HTR-8/SVneo (cell line): ENCODE data around the gene DUSP22.
"Not testable (repeated sequence)": the region's sequence is repeated elsewhere in the genome, so short reads cannot be mapped to it uniquely, and the experiment has no call there.

Experiments used
- DNase-seq: peaks from one replicate; pipeline ENCODE4 v3.0.0; 2011; ENCODE audit warnings: low spot score, mixed read lengths; ENCODE audit not compliant: insufficient read length
- FAIRE-seq: peaks from 2 replicates; lab custom pipeline; 2011; peaks lifted over from hg19 to GRCh38; lab: Jason Lieb, UNC

The DUSP22 gene

GRCh38 chr6:373031-373430, 80.7 kb downstream of the DUSP22 start:
- DNase-seq (no peak), FAIRE-seq (no peak)

- no peak for DNase-seq
These were observed 81.8 kb downstream of the DUSP22 start for GRCh38 chr6:373773-374724.

GRCh38 chr6:374956-375355, 82.7 kb downstream of the DUSP22 start:
- DNase-seq (no peak), FAIRE-seq (no peak)

More at GRCh38 chr6:373773-374724, 81.8 kb downstream of the DUSP22 start:
- FAIRE-seq = no peak

DNA sequence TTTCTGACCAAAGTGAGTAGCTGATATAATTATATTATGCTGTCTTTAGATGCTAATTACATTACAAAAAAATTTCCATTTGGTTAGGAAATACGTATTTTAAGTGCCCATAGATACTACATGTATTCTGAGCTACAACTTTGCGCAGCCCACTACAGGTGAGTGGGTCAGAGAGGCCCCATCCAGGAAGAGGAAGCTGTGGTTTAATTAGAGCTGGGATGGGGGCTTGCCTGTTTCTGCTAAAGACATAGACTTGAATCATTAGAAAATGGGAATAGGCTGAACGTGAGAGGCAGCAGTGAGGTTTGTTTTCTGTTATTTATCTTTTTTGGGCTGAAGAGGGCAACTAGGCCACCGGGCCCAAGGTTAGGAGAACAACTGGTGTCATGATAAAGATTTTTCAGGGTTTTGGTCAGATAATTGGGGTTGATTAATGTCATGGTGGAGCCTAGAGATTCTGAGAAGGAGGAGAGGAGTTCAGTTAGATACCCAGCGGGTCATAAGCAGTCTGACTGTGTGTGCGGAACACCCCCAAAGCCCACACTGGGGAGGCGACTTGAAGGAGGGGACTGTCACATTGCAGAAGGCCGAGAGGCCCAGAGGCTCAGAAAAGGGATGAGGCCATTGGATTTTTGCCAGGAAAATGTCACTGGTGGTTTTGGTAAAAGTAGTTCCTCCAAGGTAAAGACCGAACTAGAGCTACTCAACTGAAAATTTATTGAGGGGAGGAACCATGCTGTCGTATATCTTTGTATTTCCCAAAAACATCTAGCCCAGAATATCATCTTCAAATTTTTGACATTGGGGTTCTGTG, 84.7 kb downstream of the DUSP22 start:
- DNase-seq (no peak), FAIRE-seq (no peak)

GRCh38 chr6:377641-378020, 85.3 kb downstream of the DUSP22 start:
- not testable (repeated sequence) for FAIRE-seq, DNase-seq

- FAIRE-seq (no peak), DNase-seq (no peak)
These were observed 86.0 kb downstream of the DUSP22 start for GRCh38 chr6:378090-378957.

DNA sequence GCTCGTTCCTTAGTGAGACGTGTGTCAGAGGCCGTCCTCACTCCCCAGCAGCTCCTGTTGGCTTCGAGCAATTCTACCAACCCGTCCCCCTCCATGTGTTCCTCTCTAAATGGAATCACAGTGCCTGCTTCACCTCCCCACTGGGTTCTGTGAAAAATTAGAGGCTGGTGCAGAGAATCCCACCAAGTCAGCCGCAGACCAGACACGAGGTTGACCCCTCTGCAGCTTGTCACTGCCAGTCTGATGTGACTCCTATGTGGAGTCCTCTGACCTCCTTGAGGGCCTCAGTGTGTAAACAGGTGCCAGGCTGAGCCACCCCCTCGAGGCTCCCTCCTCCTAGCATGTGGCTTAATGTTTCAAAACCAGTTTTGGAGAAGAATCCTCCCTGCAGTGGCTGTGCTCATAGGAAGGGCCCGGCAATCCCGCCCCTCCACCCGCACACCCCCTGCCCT, 86.7 kb downstream of the DUSP22 start:
- no peak for DNase-seq
- no peak for FAIRE-seq

GRCh38 chr6:379410-380181, 87.3 kb downstream of the DUSP22 start:
- FAIRE-seq (no peak), DNase-seq (no peak)

- DNase-seq = no peak
These were observed 88.2 kb downstream of the DUSP22 start for GRCh38 chr6:380234-381218.

GRCh38 chr6:381742-382461, 89.6 kb downstream of the DUSP22 start:
- no peak for FAIRE-seq
- no peak for DNase-seq

More at GRCh38 chr6:380234-381218, 88.2 kb downstream of the DUSP22 start:
- FAIRE-seq = no peak

DNA sequence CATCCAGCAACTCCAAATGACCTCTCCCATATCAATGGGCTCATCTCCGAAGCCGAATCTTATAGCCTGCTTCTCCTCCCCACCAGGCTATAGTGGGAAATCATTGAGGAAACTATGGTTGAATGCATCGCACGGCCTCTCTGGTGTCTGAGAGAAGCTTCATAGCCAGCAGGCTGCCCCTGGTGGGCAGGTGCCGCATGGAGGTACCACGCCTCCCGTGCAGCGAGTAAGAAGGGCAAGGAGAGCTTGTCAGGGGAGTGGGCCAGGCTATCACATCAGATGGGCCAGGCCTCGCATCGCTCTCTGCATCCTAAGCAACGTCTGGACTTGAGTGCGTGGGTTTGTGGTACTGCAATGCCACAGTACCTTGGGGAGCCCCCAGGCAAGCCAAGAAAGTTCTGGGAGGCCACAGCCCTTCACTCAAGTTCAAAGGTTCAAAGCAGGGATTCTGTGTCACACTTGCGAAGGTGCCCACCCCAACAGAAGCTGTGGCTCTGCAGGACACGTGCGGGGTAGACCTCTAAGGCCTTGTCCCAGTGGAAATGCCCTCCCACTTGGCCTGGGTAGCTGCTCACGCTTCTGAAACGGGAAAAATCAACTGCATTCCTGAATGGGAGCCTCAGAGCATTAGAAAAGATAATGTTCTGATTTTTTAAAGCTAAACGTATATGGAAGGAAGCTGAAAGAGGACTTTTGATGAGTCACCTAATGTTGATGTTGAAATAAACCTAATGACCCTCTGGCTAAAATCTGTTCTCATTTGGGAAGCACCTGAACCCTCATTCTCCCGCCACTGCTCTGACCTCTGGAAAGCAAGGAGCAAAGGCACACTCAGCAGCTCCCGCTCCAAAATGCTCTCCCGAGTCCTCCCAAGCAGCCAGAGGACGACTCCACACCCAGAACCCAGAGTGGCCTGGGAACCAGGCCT, 90.9 kb downstream of the DUSP22 start:
- no peak for DNase-seq

DNA sequence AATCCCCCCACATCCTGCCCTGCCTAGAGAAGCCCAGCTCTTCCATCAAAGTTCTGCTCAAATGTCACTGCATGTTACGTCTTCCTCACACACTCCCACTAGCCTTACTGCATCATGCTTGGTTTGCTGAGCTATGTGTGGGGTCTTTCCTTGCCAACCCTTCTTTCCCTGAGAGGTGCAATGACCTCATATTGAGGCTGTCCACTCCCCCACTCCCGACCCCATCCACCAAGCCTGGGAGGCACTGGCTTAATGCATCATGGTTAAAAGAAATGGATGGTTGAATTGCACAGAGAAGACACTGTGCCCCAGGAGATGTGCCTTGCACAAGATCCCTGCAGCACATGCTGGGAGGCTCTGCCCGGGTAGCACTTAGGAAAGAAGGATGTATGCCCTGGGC, 91.6 kb downstream of the DUSP22 start:
- FAIRE-seq = no peak

More for the DNA sequence above, 90.9 kb downstream of the DUSP22 start:
- no peak for FAIRE-seq

DNA sequence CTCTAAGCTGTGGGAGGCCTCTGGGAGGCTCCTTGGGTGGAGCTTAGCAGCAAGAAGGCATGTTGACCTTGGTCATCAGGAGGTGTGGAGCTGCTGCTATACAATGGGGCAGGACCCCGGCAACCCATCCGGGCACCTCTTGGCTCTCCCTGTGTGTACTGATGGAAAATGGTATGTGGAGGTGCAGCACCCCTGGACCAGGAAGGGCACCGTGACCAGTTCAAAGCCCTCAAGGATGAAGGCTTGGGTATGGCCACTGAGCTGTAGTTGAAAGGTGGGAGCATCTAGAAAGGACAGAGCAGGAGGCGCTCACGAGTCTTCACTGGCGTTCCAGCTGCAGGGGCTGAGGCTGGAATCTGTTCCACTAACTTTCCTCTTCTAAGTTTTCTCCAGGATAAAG, 92.6 kb downstream of the DUSP22 start:
- FAIRE-seq (no peak), DNase-seq (no peak)

More for the DNA sequence above, 91.6 kb downstream of the DUSP22 start:
- no peak for DNase-seq

- DNase-seq (no peak), FAIRE-seq (no peak)
These were observed 93.3 kb downstream of the DUSP22 start for GRCh38 chr6:385614-386013.

GRCh38 chr6:386688-387266, 94.5 kb downstream of the DUSP22 start:
- DNase-seq (no peak), FAIRE-seq (no peak)

DNA sequence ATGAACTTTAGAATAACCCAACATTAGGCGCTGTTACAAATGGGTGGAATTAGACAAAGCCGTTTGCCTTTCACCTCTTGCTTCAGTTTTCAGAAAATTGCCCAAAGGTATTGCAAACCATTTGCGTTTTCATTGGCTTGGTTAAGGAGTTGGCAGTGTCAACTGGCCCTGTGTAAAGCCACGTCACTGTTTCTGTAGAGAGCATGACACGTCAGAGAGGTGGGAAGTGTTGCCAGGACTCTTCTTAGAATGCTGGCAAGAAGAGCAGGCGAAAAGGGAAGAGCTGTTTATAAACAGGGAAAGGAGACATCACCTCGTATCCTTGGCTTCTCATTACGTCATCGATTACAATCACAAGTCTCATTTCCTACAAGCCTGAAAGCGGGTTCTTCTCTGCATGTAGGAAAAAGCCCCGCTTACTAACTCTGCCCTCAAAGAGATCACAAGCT, 95.0 kb downstream of the DUSP22 start:
- FAIRE-seq (no peak), DNase-seq (no peak)
